Right atrium auricular region (tissue), 2 donors: ENCODE results near the gene DNM3. TPM values are rescaled to one million over a fixed set of nuclear protein-coding genes. Genes with fewer than 3 reads are reported as not detected.
"Not testable (repeated sequence)": the region's sequence is repeated elsewhere in the genome, so short reads cannot be mapped to it uniquely, and the experiment has no call there.

Experiments used
- DNase-seq: peaks from one replicate; pipeline ENCODE4 v3.0.0-alpha.2; 2019; ENCODE audit warnings: low spot score
- H3K27ac ChIP-seq, 2 donors: fragments of 200-600 bp; sonication (generic); 1 replicate in 1 of 2; 2 replicates in 1 of 2; pipeline ENCODE4 v1.5.1; 2016 to 2019
- H3K27me3 ChIP-seq, 2 donors: fragments of 200-600 bp; sonication (generic); one replicate each; pipeline versions ENCODE4 v1.5.1 to v1.6.0; 2017 to 2019
- H3K36me3 ChIP-seq: fragments of 200-600 bp; sonication (generic); one replicate; pipeline ENCODE4 v1.5.1; 2016
- H3K4me1 ChIP-seq, 2 donors: fragments of 200-600 bp; sonication (generic); one replicate each; pipeline versions ENCODE4 v1.5.1 to v1.6.0; 2017 to 2019
- H3K4me3 ChIP-seq, 2 donors: fragments of 200-600 bp; sonication (generic); 1 replicate in 1 of 2; 2 replicates in 1 of 2; pipeline ENCODE4 v1.5.1; 2017 to 2019; ENCODE audit warnings: mild to moderate bottlenecking in 1 of 2, moderate library complexity in 1 of 2
- H3K9me3 ChIP-seq, 2 donors: fragments of 200-600 bp; sonication (generic); one replicate each; pipeline ENCODE4 v1.5.1; 2019
- CTCF ChIP-seq, 2 donors: fragments of 200-600 bp; sonication (generic); IDR thresholded peaks; one replicate each; pipeline ENCODE4 v1.5.1; 2019; ENCODE audit warnings: antibody characterized with exemption in 2 of 2
- total RNA-seq, 2 donors: library from RNA; depleted of rRNA; stranded (reverse); fragments of >200 nt; gene quantifications; one replicate each; pipeline ENCODE4 v1.1.0, GENCODE V29; 2016

Gene DNM3
- total RNA-seq, 2 donors from 2014 or later: 1.0 to 1.6 TPM

- Histone ChIP-seq H3K27ac (no peak overlapping the region), H3K36me3 (no peaks in the 10 kb centered on the region), H3K4me1 (no peaks in the 10 kb centered on the region), H3K4me3 (no peak overlapping the region), H3K27me3 (no peaks in the 10 kb centered on the region), H3K9me3 (no peaks in the 10 kb centered on the region)
- DNase-seq: no peak
- TF ChIP-seq CTCF (IDR thresholded peaks at IDR 0.05): no peak
Measured at GRCh38 chr1:172005856-172006255, 164.6 kb downstream of the DNM3 start.

DNA sequence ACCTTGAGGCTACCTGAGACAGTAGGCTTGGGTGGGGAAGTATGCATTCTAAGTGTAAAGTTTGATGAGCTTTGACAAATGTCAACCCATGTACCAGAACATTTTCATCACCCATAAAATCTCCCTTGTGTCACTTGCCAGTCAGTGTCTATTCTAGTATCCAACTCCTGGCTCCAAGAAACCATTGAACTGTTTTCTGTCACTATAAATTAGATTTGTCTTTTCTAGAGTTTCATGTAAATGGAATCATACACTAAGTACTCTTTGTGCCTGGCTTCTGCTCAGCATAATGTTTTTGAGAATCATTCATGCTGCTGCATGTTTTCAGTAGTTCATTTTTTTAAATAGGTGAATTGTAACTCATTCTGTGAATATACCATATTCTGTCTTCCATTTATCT is 165.4 kb downstream of the DNM3 start:
- TF ChIP-seq CTCF (IDR thresholded peaks at IDR 0.05): no peak
- Histone ChIP-seq H3K4me1 (no peaks in the 10 kb centered on the region), H3K36me3 (no peaks in the 10 kb centered on the region), H3K27ac (no peak overlapping the region), H3K27me3 (no peaks in the 10 kb centered on the region), H3K9me3 (no peaks in the 10 kb centered on the region), H3K4me3 (no peak overlapping the region)
- no peak for DNase-seq

GRCh38 chr1:172018727-172019311 is 177.5 kb downstream of the DNM3 start:
- Histone ChIP-seq H3K4me1 (no peaks in the 10 kb centered on the region), H3K36me3 (no peaks in the 10 kb centered on the region), H3K27ac (no peak overlapping the region), H3K9me3 (peaks cover 0 to 10% of the 10 kb centered on the region in 2 donors), H3K27me3 (no peaks in the 10 kb centered on the region), H3K4me3 (no peak overlapping the region)
- TF ChIP-seq CTCF (IDR thresholded peaks at IDR 0.05): no peak
- no peak for DNase-seq

DNA sequence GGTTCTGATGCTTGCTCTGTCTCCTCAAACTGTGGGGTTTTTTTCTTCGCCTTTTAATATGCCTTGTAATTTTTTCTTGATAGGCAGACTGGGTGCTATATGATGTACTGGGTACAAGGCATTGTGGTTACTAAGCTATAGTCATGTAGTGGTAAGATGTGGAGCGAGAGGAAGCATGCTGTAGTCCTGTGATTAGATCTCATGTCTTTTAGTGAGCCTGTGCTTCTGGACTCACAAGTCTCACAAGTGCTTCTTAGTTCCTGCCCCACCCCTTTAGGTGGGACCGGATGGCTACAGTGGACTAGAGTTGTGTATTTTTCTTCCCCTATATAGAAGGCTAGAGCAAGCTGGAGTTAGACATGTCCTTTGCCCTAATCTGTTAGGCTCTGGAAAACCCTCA is 178.7 kb downstream of the DNM3 start:
- Histone ChIP-seq H3K27ac (no peak overlapping the region), H3K4me3 (no peak overlapping the region), H3K9me3 (peaks cover 0 to 8% of the 10 kb centered on the region in 2 donors), H3K27me3 (no peaks in the 10 kb centered on the region), H3K36me3 (no peaks in the 10 kb centered on the region), H3K4me1 (no peaks in the 10 kb centered on the region)
- DNase-seq: no peak
- TF ChIP-seq CTCF (IDR thresholded peaks at IDR 0.05): no peak

DNA sequence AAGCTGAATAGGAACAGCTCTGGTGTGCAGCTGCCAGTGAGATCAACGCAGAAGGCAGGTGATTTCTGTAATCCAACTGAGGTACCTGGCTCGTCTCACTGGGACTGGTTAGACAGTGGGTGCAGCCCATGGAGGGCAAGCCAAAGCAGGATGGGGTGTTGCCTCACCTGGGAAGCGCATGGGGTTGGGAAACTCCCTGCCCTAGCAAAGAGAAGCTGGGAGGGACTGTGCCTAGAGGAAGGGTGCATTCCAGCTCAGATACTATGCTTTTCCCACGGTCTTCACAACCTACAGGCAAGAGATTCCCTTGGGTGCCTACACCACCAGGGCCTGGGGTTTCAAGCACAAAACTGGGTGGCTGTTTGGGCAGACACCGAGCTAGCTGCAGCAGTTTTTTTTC is 183.2 kb downstream of the DNM3 start:
- no peak for DNase-seq
- Histone ChIP-seq H3K4me3 (no peak overlapping the region), H3K27ac (no peak overlapping the region), H3K9me3 (no peaks in the 10 kb centered on the region), H3K4me1 (no peaks in the 10 kb centered on the region), H3K36me3 (no peaks in the 10 kb centered on the region), H3K27me3 (no peaks in the 10 kb centered on the region)
- no peak for TF ChIP-seq CTCF (IDR thresholded peaks at IDR 0.05)

DNA sequence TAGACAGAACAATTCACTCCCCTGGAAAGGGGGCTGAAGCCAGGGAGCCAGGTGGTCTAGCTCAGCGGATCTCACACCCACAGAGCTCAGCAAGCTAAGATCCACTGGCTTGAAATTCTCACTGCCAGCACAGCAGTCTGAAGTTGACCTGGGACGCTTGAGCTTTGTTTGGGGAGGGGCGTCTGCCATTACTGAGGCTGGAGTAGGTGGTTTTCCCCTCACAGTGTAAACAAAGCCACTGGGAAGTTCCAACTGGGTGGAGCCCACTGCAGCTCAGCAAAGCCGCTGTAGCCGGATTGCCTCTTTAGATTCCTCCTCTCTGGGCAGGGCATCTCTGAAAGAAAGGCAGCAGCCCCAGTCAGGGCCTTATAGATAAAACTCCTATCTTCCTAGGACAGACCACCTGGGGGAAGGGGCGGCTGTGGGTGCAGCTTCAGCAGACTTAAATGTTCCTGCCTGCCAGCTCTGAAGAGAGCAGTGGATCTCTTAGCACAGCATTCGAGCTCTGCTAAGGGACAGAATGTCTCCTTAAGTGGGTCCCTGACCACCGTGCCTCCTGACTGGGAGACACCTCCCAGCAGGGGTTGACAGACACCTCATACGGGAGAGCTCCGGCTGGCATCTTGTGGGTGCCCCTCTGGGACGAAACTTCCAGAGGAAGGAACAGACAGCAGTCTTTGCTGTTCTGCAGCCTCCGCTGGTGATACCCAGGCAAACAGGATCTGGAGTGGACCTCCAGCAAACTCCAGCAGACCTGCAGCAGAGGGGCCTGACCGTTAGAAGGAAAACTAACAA is 183.8 kb downstream of the DNM3 start:
- H3K36me3 ChIP-seq, H3K4me3 ChIP-seq, H3K27ac ChIP-seq, H3K27me3 ChIP-seq, H3K4me1 ChIP-seq, H3K9me3 ChIP-seq, DNase-seq: not testable (repeated sequence)
